ENCODE measurements around the gene C17orf114.

DNA sequence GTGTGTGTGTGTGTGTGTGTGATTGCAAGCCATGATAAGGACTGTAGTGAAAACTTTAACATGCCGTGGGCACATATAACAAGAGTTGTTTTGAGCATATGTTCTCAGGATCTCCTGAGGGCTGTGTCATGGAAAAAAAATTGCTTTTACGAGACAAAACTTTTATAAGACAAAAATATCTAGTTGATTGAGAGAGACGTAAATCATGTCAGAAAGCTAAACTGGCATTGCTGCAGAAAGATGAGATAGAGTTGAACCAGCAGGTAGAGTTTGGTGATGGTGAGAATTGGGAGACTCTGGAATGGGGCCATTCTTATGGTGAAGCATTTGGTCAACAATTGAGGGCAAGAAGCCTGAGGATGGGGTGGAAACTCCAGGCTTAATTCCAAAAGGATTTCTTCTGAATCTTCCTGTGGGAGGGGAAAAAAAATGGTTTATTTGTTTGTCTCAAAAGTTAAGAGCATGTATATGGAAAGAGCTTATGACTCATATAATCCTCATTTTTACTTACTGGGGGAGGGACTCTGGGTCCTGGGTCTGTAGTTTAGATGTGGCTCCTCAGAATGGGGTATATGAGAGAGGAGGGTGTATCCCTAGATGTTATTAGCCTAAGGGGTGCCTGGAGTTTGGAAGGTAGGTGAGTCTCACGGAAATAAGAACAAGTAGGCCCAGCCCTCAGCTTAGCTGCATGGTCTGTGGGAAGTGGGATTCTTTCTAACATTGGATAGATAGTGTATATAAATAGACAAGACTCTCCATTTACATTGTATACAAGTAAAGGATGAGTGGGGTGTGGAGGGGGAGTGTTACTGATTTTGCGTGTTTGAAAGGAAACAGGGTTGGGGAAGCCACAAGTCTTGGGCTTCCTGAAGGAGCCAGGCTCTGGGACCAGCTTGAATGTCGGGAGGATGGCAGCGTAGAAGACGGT lies 38.1 kb upstream of the C17orf114 start:
- TF ChIP-seq, protein P1, sequence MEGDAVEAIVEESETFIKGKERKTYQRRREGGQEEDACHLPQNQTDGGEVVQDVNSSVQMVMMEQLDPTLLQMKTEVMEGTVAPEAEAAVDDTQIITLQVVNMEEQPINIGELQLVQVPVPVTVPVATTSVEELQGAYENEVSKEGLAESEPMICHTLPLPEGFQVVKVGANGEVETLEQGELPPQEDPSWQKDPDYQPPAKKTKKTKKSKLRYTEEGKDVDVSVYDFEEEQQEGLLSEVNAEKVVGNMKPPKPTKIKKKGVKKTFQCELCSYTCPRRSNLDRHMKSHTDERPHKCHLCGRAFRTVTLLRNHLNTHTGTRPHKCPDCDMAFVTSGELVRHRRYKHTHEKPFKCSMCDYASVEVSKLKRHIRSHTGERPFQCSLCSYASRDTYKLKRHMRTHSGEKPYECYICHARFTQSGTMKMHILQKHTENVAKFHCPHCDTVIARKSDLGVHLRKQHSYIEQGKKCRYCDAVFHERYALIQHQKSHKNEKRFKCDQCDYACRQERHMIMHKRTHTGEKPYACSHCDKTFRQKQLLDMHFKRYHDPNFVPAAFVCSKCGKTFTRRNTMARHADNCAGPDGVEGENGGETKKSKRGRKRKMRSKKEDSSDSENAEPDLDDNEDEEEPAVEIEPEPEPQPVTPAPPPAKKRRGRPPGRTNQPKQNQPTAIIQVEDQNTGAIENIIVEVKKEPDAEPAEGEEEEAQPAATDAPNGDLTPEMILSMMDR (conservative IDR thresholded peaks at IDR 0.05; ENCODE audit: low read length): no peak
- TF ChIP-seq EZH2phosphoT487 (IDR thresholded peaks at IDR 0.05; ENCODE audit: borderline replicate concordance, low read depth, low read length): no peak

All from OCI-LY7 (cell line).